RKO (cell line): ENCODE results near the gene SCARB2.

Experiments used
- DNase-seq: peaks from one replicate; pipeline ENCODE4 v3.0.0-alpha.2; 2016; ENCODE audit warnings: low spot score

Gene SCARB2

DNA sequence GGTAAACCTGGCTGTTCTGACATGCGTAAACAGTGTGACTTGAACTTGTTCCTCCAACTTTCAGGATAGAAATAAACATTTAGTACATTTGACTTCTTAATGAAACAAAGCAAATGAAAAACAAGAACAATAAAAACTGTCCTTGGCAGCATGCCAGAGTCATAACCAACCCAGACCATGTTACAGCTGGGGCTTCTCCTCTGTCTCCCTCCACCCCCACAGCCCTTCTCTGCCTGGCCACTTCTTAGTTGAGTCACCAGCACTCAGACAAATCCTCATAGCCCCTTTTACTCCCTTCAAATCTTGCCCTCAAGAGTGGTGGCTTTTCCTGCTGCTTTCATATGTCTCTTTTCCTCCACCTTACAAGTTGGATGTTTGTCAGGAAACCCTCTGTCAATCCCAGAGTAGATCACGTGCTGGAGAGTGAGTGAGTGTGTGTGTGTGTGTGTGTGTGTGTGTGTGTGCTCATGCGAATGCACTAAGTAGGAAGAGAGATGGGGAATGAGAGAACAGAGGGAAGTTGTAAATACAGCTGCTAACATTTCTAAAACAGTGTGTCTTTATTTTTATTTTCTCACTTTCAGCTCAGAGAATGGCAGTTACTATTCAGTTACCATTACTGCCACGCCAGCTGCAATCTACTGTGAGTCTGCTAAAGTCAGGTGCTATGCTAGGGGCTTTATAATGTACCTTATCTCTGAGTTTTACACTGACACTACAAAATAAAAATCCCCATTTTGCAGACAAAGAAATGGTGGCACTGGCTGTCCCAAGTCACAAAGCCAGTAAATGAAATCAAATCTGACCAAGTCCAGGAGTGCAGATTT is 15.0 kb downstream of the SCARB2 start:
- no peak for DNase-seq

- no peak for DNase-seq
Measured at GRCh38 chr4:76197971-76198410, 15.6 kb downstream of the SCARB2 start.

GRCh38 chr4:76197031-76197743 is 16.4 kb downstream of the SCARB2 start:
- no peak for DNase-seq

GRCh38 chr4:76196376-76196775 is 17.2 kb downstream of the SCARB2 start:
- no peak for DNase-seq

GRCh38 chr4:76195326-76195725 is 18.3 kb downstream of the SCARB2 start:
- no peak for DNase-seq

- peak; percentile 73 for DNase-seq
Measured at GRCh38 chr4:76194325-76194724, 19.3 kb downstream of the SCARB2 start.

GRCh38 chr4:76192236-76192635 is 21.4 kb downstream of the SCARB2 start:
- no peak for DNase-seq

DNA sequence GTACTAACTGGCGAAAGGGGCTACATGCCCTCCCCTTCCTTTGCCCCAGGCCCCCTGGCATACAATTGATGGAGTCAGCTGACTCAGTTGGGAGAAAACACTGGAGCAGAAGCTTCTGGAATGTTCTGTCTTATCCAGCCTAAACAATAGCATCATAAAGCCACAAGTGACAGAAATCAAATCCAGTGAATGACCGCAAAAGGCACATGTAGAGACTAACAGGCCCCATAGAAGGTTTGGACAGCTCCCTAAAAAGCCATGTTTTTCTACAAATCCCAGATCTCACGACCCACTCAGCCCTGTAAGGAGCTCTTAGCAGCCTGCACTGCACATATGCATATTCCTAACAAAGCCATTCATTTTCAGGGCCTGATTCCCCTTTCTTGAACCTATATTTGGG is 25.1 kb downstream of the SCARB2 start:
- no peak for DNase-seq

DNA sequence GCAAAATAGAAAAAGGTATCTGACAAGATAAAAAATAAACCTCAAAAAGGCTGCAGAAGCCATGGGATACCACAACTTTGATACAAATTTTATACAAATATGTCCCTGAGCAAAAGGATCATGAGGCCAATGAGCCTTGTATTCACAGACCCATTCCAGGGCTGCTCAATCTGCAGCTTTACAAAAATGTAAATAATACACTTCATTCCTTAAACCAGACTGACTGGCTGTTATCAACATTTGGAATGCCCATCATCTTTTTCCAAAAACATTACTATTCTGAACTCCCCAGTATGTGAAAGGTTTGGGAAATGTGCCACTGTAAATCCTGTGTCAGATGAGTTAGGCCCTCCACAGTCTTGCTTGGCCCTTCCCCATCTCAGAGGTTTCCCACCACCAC is 25.5 kb downstream of the SCARB2 start:
- DNase-seq: no peak

DNA sequence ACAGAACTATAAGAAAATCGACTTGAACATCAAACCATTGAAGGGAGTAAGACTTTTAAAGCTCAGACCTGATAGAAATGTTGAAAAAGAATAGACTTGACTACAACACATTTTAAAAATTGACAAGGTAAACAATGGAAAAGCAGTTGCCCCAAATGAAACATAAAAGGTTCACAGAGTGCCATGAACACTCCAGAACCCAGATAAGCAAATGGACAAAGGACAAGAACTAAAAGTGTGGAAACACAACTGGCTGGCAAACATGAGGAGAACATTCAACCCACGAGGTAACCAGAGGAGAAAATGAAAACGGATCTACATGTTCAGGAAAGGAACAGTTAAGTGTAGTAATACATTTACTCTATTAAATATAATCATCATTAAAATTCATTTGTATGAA is 26.5 kb downstream of the SCARB2 start:
- DNase-seq: no peak

DNA sequence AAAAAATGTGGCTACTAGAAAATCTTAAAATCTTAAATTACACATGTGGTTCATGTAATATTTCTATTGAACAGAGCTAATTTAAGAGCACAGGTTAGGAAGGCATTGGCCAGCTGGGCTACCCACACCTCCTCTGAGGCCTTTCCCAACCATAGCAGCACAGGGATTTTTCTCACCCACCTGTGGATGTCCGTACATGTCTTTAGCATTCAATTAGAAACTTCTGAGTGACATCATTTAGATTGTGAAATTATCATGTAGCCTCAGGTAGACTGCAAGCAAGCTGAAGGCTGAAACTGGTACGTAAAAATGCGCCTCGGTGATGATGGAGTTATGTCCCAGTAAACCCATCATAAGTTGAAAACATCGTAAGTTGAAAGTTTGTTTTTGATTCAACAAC is 31.2 kb downstream of the SCARB2 start:
- DNase-seq: no peak

DNA sequence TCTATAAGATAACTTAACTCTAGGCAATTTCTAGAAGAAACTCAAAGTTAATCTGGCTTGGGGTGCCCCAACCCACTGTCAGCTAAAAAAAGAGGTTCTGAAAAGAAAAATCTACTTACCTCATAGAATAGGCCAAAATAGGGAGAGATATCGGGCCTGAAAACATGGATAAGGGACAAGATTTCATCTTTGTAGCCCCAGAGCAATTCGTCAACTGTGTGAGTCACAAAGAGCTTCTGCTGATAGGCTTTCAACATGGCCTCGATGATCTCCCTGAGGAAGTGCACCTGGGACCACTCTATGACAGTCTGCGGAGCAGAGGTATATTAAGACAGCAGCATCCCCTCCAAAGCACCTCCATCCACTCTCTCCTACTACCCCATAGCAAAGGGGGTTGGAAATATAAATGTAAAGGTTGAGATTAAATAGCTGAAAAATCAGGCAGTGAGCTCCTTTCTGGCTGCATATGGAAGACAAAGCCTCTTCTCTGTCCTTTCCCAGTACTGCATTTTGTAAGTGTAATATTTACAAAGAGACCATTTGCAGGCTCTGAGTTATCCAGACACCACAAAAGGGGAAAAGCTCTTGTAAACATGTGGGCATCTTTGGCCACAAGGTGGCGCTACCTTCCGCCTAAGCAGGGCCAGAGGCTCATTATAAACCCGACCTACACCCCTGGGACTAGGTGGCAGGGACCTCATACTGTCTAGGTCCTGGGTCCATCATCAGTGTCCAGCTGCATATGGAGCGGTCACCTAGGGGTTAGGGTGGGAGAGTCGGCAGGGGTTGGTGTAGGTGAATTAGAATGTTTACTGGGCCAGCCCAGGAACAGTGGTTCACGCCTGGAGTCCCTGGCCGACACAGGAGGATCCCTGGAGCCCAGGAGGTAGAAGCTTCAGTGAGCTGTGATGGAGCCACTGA is 34.0 kb downstream of the SCARB2 start:
- DNase-seq: peak; percentile 85

GRCh38 chr4:76178296-76178695 is 35.3 kb downstream of the SCARB2 start:
- no peak for DNase-seq

DNA sequence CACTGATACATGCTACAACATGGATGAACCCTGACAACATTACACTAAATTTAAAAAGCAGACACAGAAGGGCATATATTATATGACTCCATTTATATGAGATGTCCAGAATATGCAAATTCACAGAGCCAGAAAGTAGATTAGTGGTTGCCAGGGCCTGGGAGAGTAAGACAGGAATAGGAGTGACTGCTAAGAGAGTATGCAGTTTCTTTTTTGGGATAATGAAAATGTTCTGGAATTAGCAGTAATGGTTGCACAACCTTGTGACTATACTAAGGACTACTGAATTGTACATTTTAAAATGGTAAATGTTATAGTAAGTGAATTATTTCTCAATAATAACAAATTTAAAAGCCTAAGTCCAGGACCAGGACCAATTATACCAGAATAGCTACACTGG is 35.9 kb downstream of the SCARB2 start:
- no peak for DNase-seq

DNA sequence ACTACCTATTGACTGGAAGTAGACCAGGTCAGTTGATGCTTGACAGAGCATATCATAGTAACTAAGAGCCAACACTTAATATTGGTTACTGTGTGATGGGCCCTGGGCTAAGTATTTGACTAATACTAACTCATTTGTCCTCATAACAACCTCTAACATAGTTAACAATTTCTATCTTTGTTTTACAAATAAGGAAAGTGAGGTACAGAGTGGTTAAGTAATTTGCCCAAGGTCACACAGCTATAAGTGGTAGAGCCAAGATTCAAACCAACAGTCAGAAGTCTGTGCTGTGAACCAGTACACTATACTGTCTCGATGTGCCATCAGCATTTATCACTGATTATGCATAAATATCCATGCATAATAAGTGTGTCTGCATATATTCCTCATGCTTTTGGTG is 38.3 kb downstream of the SCARB2 start:
- DNase-seq: no peak

DNA sequence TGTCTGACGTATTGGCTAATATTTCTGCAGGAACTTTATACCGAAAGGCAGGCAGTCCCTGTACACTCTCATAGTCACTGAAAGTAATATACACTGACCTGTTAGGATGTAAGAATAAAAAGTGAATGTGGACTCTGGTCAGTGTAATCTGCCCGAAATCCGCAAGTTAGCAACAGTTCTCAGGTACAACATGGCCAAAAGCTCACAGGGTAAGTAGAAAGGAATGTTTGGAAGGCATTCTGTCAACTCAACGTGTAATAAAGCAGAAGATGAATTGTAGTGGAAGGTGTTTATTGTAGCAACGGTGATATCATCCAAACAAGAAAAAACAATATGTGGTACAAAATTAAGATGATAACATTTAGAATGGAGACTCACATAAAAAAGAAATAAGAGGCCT is 39.4 kb downstream of the SCARB2 start:
- no peak for DNase-seq

DNA sequence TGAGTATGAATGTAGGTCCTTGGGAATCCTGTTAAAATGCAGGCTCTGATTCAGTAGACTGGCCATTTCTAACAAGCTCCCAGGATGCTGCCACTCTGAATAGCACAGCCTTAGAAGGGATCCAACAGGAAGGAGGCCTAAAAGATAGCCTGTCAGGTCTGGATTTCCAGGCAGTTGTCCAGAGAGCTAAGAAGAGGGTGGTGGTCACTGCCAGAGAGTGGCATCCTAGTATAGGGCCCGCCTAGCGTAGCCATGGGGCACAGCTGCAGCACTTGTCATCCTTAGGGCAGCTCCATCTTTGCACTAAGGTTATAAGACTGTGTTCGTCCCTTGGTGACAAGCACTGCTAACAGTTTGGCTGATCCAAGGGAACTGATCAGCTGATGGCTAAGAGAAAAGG is 44.9 kb downstream of the SCARB2 start:
- DNase-seq: no peak

- DNase-seq: no peak
Measured at GRCh38 chr4:76166480-76166879, 47.1 kb downstream of the SCARB2 start.

DNA sequence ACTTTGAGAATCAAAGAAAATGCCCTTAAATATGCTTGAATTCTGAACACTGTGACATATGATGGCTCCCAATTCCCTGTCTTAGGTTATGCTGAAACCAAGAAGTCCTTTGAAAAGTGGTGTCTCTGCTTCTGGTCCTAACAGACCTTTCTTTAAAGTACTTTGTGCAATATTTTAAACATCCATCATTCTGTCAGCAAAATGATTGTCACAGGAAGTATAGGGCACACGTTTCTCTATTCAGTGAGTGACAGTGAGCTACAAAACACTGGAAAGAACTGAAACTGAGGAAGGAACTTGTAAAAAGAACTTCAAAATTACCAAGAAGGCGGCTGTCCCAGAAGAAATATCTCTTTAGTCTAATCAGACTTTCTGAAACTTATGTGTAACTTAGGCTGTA is 53.3 kb downstream of the SCARB2 start:
- no peak for DNase-seq

GRCh38 chr4:76156635-76157034 is 57.0 kb downstream of the SCARB2 start:
- DNase-seq: no peak

DNA sequence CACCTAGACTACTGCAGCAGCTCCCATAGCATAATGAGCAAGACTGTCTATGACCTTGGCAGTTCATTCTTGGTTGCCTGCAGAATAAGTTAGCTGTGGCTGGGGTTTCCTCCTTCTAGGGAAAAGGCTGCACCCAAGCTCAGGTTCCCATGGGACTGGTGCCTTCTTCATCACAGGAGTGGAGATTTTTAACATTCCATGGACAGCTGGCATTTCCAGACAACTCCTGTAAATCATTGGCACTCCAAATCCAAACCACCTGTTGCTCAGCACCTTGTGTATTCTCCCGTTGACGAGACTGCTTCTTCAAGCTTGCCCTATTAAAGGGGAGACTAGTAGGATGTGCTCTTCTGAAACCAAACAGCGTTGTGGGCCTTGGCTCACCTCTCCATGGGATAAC is 57.6 kb downstream of the SCARB2 start:
- DNase-seq: no peak

GRCh38 chr4:76153356-76153755 is 60.3 kb downstream of the SCARB2 start:
- DNase-seq: no peak
